ENCODE measurements around the gene KIF4A.
"Not testable (repeated sequence)": the region's sequence is repeated elsewhere in the genome, so short reads cannot be mapped to it uniquely, and the experiment has no call there.

Gene KIF4A, protein sequence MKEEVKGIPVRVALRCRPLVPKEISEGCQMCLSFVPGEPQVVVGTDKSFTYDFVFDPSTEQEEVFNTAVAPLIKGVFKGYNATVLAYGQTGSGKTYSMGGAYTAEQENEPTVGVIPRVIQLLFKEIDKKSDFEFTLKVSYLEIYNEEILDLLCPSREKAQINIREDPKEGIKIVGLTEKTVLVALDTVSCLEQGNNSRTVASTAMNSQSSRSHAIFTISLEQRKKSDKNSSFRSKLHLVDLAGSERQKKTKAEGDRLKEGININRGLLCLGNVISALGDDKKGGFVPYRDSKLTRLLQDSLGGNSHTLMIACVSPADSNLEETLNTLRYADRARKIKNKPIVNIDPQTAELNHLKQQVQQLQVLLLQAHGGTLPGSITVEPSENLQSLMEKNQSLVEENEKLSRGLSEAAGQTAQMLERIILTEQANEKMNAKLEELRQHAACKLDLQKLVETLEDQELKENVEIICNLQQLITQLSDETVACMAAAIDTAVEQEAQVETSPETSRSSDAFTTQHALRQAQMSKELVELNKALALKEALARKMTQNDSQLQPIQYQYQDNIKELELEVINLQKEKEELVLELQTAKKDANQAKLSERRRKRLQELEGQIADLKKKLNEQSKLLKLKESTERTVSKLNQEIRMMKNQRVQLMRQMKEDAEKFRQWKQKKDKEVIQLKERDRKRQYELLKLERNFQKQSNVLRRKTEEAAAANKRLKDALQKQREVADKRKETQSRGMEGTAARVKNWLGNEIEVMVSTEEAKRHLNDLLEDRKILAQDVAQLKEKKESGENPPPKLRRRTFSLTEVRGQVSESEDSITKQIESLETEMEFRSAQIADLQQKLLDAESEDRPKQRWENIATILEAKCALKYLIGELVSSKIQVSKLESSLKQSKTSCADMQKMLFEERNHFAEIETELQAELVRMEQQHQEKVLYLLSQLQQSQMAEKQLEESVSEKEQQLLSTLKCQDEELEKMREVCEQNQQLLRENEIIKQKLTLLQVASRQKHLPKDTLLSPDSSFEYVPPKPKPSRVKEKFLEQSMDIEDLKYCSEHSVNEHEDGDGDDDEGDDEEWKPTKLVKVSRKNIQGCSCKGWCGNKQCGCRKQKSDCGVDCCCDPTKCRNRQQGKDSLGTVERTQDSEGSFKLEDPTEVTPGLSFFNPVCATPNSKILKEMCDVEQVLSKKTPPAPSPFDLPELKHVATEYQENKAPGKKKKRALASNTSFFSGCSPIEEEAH

DNA sequence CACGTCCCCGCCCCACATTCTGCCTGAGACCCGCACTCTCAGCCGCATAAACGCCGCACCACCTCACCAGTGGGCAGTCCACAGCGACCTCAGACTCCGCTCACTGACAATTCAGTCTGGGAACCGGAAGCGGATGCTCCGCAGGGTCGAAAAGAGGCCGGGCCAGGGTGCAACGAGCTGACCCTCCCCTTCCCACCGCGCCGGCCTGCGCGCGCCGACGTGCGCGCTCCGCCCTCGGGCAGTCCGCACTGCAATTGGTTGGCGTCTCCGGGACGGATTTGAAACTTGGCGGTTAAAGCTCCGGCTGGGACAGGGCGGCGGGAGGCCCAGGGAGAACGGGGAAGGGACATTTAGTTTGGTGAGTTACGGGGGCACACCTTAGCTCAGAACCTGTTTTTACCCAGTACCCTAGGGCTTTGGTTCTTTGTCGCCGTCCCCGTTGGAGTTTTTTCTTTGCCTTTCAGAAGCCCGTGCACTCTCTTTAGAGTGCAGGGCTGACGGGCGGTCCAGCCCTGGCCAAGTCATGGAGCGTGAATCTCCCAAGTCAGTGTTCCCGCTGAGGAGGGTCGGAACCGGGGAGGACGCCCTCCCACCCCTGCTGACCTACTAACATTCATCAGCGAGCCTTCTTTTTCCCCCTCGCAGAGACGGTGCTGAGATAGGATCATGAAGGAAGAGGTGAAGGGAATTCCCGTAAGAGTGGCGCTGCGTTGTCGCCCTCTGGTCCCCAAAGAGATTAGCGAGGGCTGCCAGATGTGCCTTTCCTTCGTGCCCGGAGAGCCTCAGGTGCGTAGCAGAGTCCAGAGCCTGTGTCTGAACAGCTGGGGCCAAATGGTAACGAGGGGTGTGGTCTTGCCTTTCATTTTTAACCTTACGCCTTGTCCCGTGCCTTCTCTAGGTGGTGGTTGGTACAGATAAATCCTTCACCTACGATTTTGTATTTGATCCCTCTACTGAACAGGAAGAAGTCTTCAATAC, at the start of gene KIF4A, which contains the start of gene PDZD11:
Gene KIF4A (plus strand): TSS at position 312 of the 978 bp plus-strand sequence. CDS start 355 bp downstream, at position 667.
Gene PDZD11 (minus strand): TSS at position 135 of the 978 bp plus-strand sequence. CDS start 586 bp downstream, outside the sequence.
- no peaks in the 10 kb centered on the region for H3K4me1 ChIP-seq (ENCODE audit: control insufficient read depth, insufficient read depth, low read length)
- no peaks in the 10 kb centered on the region; the same call in 1 of the 2 replicates for H3K36me3 ChIP-seq (ENCODE audit: control insufficient read depth, insufficient read depth, low read length)
- peak; percentile 41 for DNase-seq (ENCODE audit: low read depth, low spot score)
- peak within 1 kb of the TSS; percentile 99 for H3K4me3 ChIP-seq (ENCODE audit: low read length)
- WGBS (ENCODE audit: insufficient coverage, insufficient read length), result no CpG with 5 or more reads among the region's 62 CpGs
- no peaks in the 10 kb centered on the region for H3K9me3 ChIP-seq (ENCODE audit: control insufficient read depth, insufficient read depth, low read length)
- no peaks in the 10 kb centered on the region for H3K27me3 ChIP-seq (ENCODE audit: control insufficient read depth, insufficient read depth, low read length)
- no peak within 1 kb of the TSS for H3K27ac ChIP-seq (ENCODE audit: low read length)

DNA sequence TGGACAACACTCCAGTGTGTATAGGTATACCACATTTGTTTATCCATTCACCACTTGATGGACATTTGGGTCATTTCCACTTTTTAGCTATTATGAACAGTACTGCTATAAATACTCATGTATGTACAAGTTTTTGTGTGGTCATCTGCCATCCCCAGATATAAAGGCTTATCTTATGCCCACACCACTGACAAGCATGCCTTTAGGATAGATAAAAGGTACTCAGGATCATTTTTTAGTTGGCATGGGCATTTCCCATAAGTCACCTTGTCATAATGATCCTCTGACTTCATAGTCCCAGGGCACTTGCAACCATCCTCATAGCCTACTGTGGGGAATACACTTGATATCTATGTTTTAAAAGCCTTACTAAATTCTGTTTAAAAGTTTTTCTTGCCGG, 49.2 kb upstream of the KIF4A start:
- no peak for DNase-seq (ENCODE audit: low read depth, low spot score)
- WGBS (ENCODE audit: insufficient coverage, insufficient read length), result no CpG with 5 or more reads among the region's 1 CpG
- Histone ChIP-seq H3K4me3 (ENCODE audit: low read length) (no peak overlapping the region), H3K27me3 (ENCODE audit: control insufficient read depth, insufficient read depth, low read length) (no peaks in the 10 kb centered on the region), H3K27ac (ENCODE audit: low read length) (no peak overlapping the region), H3K4me1 (ENCODE audit: control insufficient read depth, insufficient read depth, low read length) (no peaks in the 10 kb centered on the region), H3K36me3 (ENCODE audit: control insufficient read depth, insufficient read depth, low read length) (no peaks in the 10 kb centered on the region), H3K9me3 (ENCODE audit: control insufficient read depth, insufficient read depth, low read length) (no peaks in the 10 kb centered on the region)

DNA sequence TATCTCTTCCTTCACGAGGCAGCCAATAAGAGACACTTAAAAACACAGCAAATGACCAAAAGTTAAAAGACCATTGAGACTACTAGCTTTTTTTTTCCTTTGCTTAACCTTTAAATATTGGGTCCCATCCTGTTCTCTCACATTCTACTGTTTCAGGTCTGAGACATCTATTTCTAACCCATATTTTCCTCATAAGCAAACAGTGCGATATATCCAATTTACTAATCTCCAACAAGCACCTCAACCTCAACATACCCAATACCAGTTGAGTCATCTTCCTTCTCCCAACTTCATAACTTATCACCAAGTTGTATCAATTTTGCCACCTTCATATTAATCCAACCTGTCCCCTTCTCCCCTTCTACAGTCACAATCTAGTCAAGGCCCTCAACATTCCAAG, 48.4 kb upstream of the KIF4A start:
- DNase-seq (ENCODE audit: low read depth, low spot score), result no peak
- Histone ChIP-seq H3K27me3 (ENCODE audit: control insufficient read depth, insufficient read depth, low read length) (no peaks in the 10 kb centered on the region), H3K4me3 (ENCODE audit: low read length) (no peak overlapping the region), H3K9me3 (ENCODE audit: control insufficient read depth, insufficient read depth, low read length) (no peaks in the 10 kb centered on the region), H3K36me3 (ENCODE audit: control insufficient read depth, insufficient read depth, low read length) (no peaks in the 10 kb centered on the region), H3K4me1 (ENCODE audit: control insufficient read depth, insufficient read depth, low read length) (no peaks in the 10 kb centered on the region), H3K27ac (ENCODE audit: low read length) (no peak overlapping the region)
- no CpG with 5 or more reads among the region's 2 CpGs for WGBS (ENCODE audit: insufficient coverage, insufficient read length)

DNA sequence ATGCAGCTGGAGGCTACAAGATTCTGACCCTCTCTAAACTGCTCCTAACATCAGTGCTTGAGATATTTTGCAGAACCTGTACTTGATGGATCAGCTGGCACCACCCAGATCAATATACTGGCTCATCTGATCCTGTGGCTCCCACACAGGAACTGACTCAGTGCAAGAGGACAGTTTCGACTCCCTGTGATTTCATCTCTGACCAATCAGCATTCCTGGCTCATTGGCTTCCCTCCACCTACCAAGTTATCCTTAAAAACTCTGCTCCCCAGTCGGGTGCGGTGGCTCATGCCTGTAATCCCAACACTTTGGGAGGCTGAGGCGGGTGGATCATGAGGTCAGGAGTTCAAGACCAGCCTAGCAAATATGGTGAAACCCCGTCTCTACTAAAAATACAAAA, 46.3 kb upstream of the KIF4A start:
- H3K4me3 ChIP-seq (ENCODE audit: low read length); H3K9me3 ChIP-seq (ENCODE audit: control insufficient read depth, insufficient read depth, low read length); H3K36me3 ChIP-seq (ENCODE audit: control insufficient read depth, insufficient read depth, low read length); DNase-seq (ENCODE audit: low read depth, low spot score); H3K27ac ChIP-seq (ENCODE audit: low read length); H3K4me1 ChIP-seq (ENCODE audit: control insufficient read depth, insufficient read depth, low read length); H3K27me3 ChIP-seq (ENCODE audit: control insufficient read depth, insufficient read depth, low read length): not testable (repeated sequence)
- WGBS (ENCODE audit: insufficient coverage, insufficient read length), result no CpG with 5 or more reads among the region's 5 CpGs

DNA sequence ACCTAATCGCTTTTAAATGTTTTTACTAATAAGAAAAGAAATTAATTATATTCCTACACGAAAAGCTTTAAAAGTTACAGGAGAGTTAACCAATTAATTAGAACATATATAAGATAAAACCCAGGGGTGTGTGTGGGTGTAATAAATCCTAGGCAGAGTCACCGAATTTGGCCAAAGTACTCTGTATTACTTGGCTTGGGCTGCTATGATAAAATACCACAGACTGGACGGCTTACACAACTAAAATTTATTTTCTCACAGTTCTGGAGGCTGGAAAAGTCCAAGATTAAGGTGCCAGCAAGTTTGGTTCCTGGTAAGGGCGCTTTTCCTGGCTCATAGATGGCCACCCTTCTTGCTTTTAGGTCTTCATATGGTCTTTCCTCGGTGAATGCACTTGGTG, 45.0 kb upstream of the KIF4A start:
- no CpG with 5 or more reads among the region's 6 CpGs for WGBS (ENCODE audit: insufficient coverage, insufficient read length)
- H3K27ac ChIP-seq (ENCODE audit: low read length), result no peak overlapping the region
- H3K9me3 ChIP-seq (ENCODE audit: control insufficient read depth, insufficient read depth, low read length), result no peaks in the 10 kb centered on the region
- H3K36me3 ChIP-seq (ENCODE audit: control insufficient read depth, insufficient read depth, low read length), result no peaks in the 10 kb centered on the region
- no peak for DNase-seq (ENCODE audit: low read depth, low spot score)
- no peaks in the 10 kb centered on the region for H3K27me3 ChIP-seq (ENCODE audit: control insufficient read depth, insufficient read depth, low read length)
- H3K4me3 ChIP-seq (ENCODE audit: low read length), result no peak overlapping the region
- H3K4me1 ChIP-seq (ENCODE audit: control insufficient read depth, insufficient read depth, low read length), result no peaks in the 10 kb centered on the region

DNA sequence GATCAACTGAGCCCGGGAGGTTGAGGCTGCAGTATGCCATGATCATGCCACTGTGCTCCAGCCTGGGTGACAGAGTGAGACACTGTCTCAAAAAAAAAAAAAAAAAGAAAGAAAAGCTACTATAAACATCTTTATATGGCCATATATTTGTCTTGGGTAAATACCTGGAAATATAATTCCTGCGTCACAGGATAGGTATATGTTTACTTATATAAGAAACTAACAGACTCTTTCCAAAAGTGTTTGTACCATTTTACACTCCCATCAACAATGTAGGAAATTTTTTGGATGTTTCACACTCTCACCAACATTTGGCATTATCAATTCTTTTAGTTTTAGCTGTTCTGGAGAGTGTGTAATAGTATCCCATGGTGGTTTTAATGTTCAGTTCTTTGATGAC, 42.7 kb upstream of the KIF4A start:
- no CpG with 5 or more reads among the region's 2 CpGs for WGBS (ENCODE audit: insufficient coverage, insufficient read length)
- H3K9me3 ChIP-seq (ENCODE audit: control insufficient read depth, insufficient read depth, low read length), result no peaks in the 10 kb centered on the region
- H3K27ac ChIP-seq (ENCODE audit: low read length), result no peak overlapping the region
- H3K4me3 ChIP-seq (ENCODE audit: low read length), result no peak overlapping the region
- no peaks in the 10 kb centered on the region for H3K4me1 ChIP-seq (ENCODE audit: control insufficient read depth, insufficient read depth, low read length)
- DNase-seq (ENCODE audit: low read depth, low spot score), result no peak
- H3K27me3 ChIP-seq (ENCODE audit: control insufficient read depth, insufficient read depth, low read length), result no peaks in the 10 kb centered on the region
- no peaks in the 10 kb centered on the region for H3K36me3 ChIP-seq (ENCODE audit: control insufficient read depth, insufficient read depth, low read length)

DNA sequence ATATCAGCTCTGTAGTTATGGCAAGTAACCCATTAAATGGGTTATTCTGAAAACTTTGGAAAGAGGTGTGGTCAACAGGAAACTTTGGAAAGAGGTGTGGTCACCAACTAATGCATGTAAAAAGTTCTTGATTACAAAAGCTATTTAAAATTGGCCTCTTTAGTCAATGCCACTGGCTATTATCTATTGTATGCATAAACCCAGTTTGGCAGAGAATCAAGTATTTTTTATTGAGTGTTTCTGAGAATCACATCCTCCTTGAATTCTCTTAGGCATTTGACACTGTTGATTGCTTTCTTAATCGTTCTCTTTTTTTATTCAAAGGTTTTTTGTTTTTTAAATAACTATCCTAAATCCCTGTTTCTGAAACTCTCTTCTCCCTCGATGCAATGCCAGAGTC, 37.4 kb upstream of the KIF4A start:
- Histone ChIP-seq H3K27ac (ENCODE audit: low read length) (no peak overlapping the region), H3K36me3 (ENCODE audit: control insufficient read depth, insufficient read depth, low read length) (no peaks in the 10 kb centered on the region), H3K4me1 (ENCODE audit: control insufficient read depth, insufficient read depth, low read length) (no peaks in the 10 kb centered on the region), H3K9me3 (ENCODE audit: control insufficient read depth, insufficient read depth, low read length) (no peaks in the 10 kb centered on the region), H3K27me3 (ENCODE audit: control insufficient read depth, insufficient read depth, low read length) (no peaks in the 10 kb centered on the region), H3K4me3 (ENCODE audit: low read length) (no peak overlapping the region)
- DNase-seq (ENCODE audit: low read depth, low spot score), result no peak
- no CpG with 5 or more reads among the region's 2 CpGs for WGBS (ENCODE audit: insufficient coverage, insufficient read length)

DNA sequence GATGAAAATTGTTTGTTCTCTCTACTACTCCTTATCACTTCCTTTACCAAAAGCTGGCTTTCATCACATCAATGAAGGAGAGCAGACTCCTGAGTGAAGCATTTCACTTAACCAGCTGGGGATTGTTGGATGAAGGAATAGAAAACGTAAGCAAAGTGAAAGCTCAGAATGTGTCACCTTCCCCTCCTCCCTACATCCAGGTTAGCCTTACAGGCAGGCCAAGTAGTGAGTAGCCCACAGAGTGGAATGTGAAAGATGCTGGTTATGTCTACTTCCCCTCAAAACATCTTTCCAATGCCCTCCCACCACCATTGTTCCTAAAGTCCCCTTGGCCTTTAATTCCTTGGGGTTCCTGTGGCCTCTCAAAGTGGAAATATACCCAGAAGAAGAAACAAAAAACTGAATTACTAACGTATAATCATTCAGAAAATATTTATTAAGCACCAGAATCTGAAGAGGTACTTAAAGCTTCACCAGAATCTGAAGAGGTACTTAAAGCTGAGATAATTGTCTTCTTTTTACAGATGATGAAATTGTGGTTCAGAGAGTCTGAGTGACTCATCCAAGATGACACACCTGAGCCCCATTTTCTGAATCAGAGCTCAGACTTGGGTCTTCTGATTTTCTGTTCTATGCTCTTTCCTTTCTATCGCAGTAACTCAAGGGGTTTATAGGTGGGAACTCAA, 36.4 kb upstream of the KIF4A start:
- Histone ChIP-seq H3K27ac (ENCODE audit: low read length) (no peak overlapping the region), H3K4me1 (ENCODE audit: control insufficient read depth, insufficient read depth, low read length) (no peaks in the 10 kb centered on the region), H3K36me3 (ENCODE audit: control insufficient read depth, insufficient read depth, low read length) (no peaks in the 10 kb centered on the region), H3K27me3 (ENCODE audit: control insufficient read depth, insufficient read depth, low read length) (no peaks in the 10 kb centered on the region), H3K4me3 (ENCODE audit: low read length) (no peak overlapping the region), H3K9me3 (ENCODE audit: control insufficient read depth, insufficient read depth, low read length) (no peaks in the 10 kb centered on the region)
- no CpG with 5 or more reads among the region's 3 CpGs for WGBS (ENCODE audit: insufficient coverage, insufficient read length)
- no peak for DNase-seq (ENCODE audit: low read depth, low spot score)

DNA sequence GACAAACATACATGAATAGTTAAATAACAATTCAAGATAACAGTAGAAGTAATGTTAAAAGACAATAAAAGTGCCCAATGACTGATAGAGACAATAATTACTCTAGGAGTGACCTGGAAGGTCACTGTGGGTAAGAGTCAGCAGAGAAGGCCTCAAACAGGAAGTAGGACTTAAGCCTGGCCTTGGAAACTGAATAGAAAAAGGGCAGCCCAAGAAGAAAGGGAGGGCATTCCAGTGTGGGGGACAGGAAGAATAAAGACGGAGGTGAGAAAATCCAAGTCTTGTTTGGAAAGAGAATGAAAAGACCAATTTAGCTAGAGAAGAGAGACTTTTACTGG, 35.9 kb upstream of the KIF4A start:
- WGBS (ENCODE audit: insufficient coverage, insufficient read length), result no CpG with 5 or more reads among the region's 1 CpG

More for the DNA sequence above, 35.9 kb upstream of the KIF4A start:
- no peak overlapping the region for H3K27ac ChIP-seq (ENCODE audit: low read length)
- no peaks in the 10 kb centered on the region for H3K36me3 ChIP-seq (ENCODE audit: control insufficient read depth, insufficient read depth, low read length)
- no peak overlapping the region for H3K4me3 ChIP-seq (ENCODE audit: low read length)
- no peaks in the 10 kb centered on the region for H3K9me3 ChIP-seq (ENCODE audit: control insufficient read depth, insufficient read depth, low read length)
- DNase-seq (ENCODE audit: low read depth, low spot score), result no peak
- H3K27me3 ChIP-seq (ENCODE audit: control insufficient read depth, insufficient read depth, low read length), result no peaks in the 10 kb centered on the region
- H3K4me1 ChIP-seq (ENCODE audit: control insufficient read depth, insufficient read depth, low read length), result no peaks in the 10 kb centered on the region

Measured in iPS DF 6.9 (cell line).